Keratinocyte (primary cell): Measurements from ENCODE around the gene C11orf68. TPM values are rescaled to one million over a fixed set of nuclear protein-coding genes. Genes with fewer than 3 reads are reported as not detected.

Experiments used
- DNase-seq: peaks from one replicate; pipeline ENCODE4 v3.0.0-alpha.2; 2011; ENCODE audit warnings: low read depth, missing footprints, low spot score
- FAIRE-seq: peaks from 2 replicates; lab custom pipeline; 2011; peaks lifted over from hg19 to GRCh38; lab: Jason Lieb, UNC
- H2AFZ ChIP-seq: 2 replicates; pipeline ENCODE4 v1.6.0; 2012; ENCODE audit warnings: low read length, control low read depth, inconsistent platforms; ENCODE audit not compliant: control insufficient read depth
- H3K27ac ChIP-seq: 2 replicates; pipeline ENCODE4 v1.5.1; 2011; ENCODE audit warnings: low read length; ENCODE audit not compliant: control insufficient read depth, insufficient read depth
- H3K27me3 ChIP-seq: 3 replicates; pipeline ENCODE4 v1.6.0; 2011; ENCODE audit warnings: low read length; ENCODE audit not compliant: control insufficient read depth, insufficient read depth; ENCODE audit errors: extremely low read depth
- H3K36me3 ChIP-seq, 2 experiments: 2 replicates in 1 of 2; 3 replicates in 1 of 2; pipeline ENCODE4 v1.5.1; 2011; ENCODE audit warnings: low read length in 2 of 2, mild to moderate bottlenecking in 1 of 2; ENCODE audit not compliant: control insufficient read depth in 2 of 2, insufficient read depth in 2 of 2; ENCODE audit errors: extremely low read depth in 1 of 2
- H3K4me1 ChIP-seq: 3 replicates; pipeline ENCODE4 v1.5.1; 2011; ENCODE audit warnings: low read length; ENCODE audit not compliant: control insufficient read depth, insufficient read depth; ENCODE audit errors: extremely low read depth
- H3K4me2 ChIP-seq: 3 replicates; pipeline ENCODE4 v1.6.0; 2011; ENCODE audit warnings: low read depth, low read length; ENCODE audit not compliant: control insufficient read depth, insufficient read depth; ENCODE audit errors: extremely low read depth
- H3K4me3 ChIP-seq, 3 experiments: fragments of 200-600 bp in 1 of 3; sonication (generic) in 1 of 3; 2 replicates in 2 of 3; 3 replicates in 1 of 3; pipeline ENCODE4 v1.5.1; 2011 to 2016; ENCODE audit warnings: low read length in 3 of 3, mild to moderate bottlenecking in 3 of 3, control low read depth in 2 of 3, inconsistent platforms in 1 of 3, low read depth in 1 of 3, mixed read lengths in 1 of 3, mixed run types in 1 of 3, moderate library complexity in 1 of 3; ENCODE audit not compliant: control insufficient read depth in 2 of 3, insufficient read depth in 2 of 3; ENCODE audit errors: extremely low read depth in 1 of 3
- H3K79me2 ChIP-seq: 2 replicates; pipeline ENCODE4 v1.6.0; 2012; ENCODE audit warnings: low read length; ENCODE audit not compliant: control insufficient read depth, insufficient read depth
- H3K9ac ChIP-seq: 3 replicates; pipeline ENCODE4 v1.6.0; 2011; ENCODE audit warnings: low read length; ENCODE audit not compliant: control insufficient read depth, insufficient read depth; ENCODE audit errors: extremely low read depth
- H3K9me1 ChIP-seq: 3 replicates; pipeline ENCODE4 v1.6.0; 2011; ENCODE audit warnings: low read length; ENCODE audit not compliant: control insufficient read depth, insufficient read depth; ENCODE audit errors: extremely low read depth
- H3K9me3 ChIP-seq: 2 replicates; pipeline ENCODE4 v1.5.1; 2012; ENCODE audit warnings: low read depth, low read length; ENCODE audit not compliant: control insufficient read depth
- H4K20me1 ChIP-seq: 3 replicates; pipeline ENCODE4 v1.6.0; 2011; ENCODE audit warnings: low read length; ENCODE audit not compliant: control insufficient read depth, insufficient read depth; ENCODE audit errors: extremely low read depth
- CTCF ChIP-seq, 3 experiments: IDR thresholded peaks in 1 of 3; conservative IDR thresholded peaks in 1 of 3; optimal IDR thresholded peaks in 1 of 3; 2 replicates in 2 of 3; 3 replicates in 1 of 3; pipeline versions ENCODE3 to v1.5.1; 2011; ENCODE audit warnings: low read length in 3 of 3, mild to moderate bottlenecking in 3 of 3, moderate library complexity in 2 of 3, control low read depth in 1 of 3, inconsistent platforms in 1 of 3; ENCODE audit not compliant: insufficient read depth in 2 of 3; ENCODE audit errors: extremely low read depth in 1 of 3
- EZH2 ChIP-seq: IDR thresholded peaks from one replicate; pipeline ENCODE4 v1.6.1; 2012; ENCODE audit warnings: inconsistent platforms, mild to moderate bottlenecking, low read length, moderate library complexity
- dilution Hi-C: fragments of 300-500 bp; cut with MboI; formaldehyde crosslinking; loops from one replicate; pipeline ENCODE4 v1.7.0; 2020; ENCODE audit warnings: low sequenced_read_pairs; ENCODE audit not compliant: extremely low pct_ligation_motif_present
- polyA plus RNA-seq, 5 experiments: library from polyadenylated mRNA; depleted of rRNA in 3 of 5; stranded (reverse) in 3 of 5; stranded (forward) in 1 of 5; unstranded in 1 of 5; fragments of >200 nt; gene quantifications; 1 replicate in 1 of 5; 2 replicates in 3 of 5; 3 replicates in 1 of 5; pipeline versions ENCODE4 v1.2.1 to v1.2.3, GENCODE V29; 2011 to 2012; ENCODE audit warnings: missing spikeins in 2 of 5, low read depth in 1 of 5, low replicate concordance in 1 of 5

The C11orf68 gene
- polyA plus RNA-seq, 1 donor (not counting 4 experiments of a cell fraction or from before 2014, with no cell fraction given): 18.4 TPM

DNA sequence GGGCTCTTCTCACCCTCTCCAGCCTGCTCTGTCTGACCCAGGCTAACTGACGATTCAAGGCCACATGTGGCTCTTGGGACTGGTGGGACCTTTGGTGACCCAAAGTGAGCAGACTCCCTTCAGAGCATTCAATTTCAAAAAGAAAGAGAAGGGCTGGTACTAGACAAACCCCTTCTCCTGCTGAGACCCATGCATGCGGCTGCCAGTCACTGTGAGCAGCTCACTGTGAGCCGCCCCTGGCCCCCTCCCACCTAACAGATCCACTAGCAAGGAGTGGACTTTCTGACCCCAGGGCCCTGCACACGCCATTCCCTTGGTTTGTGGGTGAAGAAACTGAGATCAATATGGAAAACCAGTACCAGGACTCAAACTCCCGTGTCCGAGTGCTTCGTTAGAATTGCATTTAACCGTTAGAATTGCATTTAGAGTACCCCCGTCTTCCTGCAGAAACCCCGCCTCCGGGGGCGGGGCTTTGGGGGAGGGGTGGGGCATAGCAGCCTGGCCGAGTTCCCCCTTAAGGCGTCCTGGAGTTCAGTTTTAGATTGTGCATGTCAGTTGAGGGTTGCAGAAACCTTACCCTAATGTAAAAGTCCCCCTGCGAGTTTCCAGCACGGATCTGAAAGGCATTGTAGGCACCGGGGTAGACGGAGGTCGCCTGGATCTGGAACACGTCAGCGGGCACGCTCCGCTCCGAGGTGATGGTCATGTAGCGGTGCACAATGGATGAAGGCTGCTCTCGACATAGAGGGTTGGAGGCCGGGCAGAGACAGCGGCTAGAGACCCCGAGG is 51.4 kb downstream of the C11orf68 start:
- no peak overlapping the region for H3K4me3 ChIP-seq
- no peak for TF ChIP-seq EZH2
- TF ChIP-seq CTCF (optimal IDR thresholded peaks at IDR 0.05 in 1 of 3, IDR thresholded peaks at IDR 0.05 in 1 of 3, conservative IDR thresholded peaks at IDR 0.05 in 1 of 3; ENCODE audit: extremely low read depth in 1 of 3, insufficient read depth in 2 of 3, low read length in 3 of 3): no peak
- no peak overlapping the region for H3K4me2 ChIP-seq
- dilution Hi-C loops: no loop called here
- FAIRE-seq: no peak
- H3K27me3 ChIP-seq: no peaks in the 10 kb centered on the region
- H3K9ac ChIP-seq: no peak overlapping the region
- no peaks in the 10 kb centered on the region for H4K20me1 ChIP-seq
- DNase-seq: no peak
- H3K36me3 ChIP-seq: peaks cover 32 to 41% of the 10 kb centered on the region in 2 experiments
- H3K4me1 ChIP-seq: no peaks in the 10 kb centered on the region
- H3K79me2 ChIP-seq: peaks cover 11% of the 10 kb centered on the region
- no peaks in the 10 kb centered on the region for H3K9me1 ChIP-seq
- H2AFZ ChIP-seq: no peak overlapping the region
- H3K9me3 ChIP-seq: no peaks in the 10 kb centered on the region
- H3K27ac ChIP-seq: no peak overlapping the region

Other genes with a start within 250 kb of the C11orf68 start
- 26.8 to 32.1 TPM (median 30.3 TPM) in 3 replicates for gene KAT5, start 206.8 kb downstream of the C11orf68 start, polyA plus RNA-seq
- gene RNASEH2C, start 198.3 kb downstream of the C11orf68 start, polyA plus RNA-seq: 16.0 to 20.6 TPM (median 18.5 TPM) in 3 replicates
- 3.1 to 6.8 TPM (median 3.1 TPM) in 3 replicates for gene AP5B1, start 138.1 kb downstream of the C11orf68 start, polyA plus RNA-seq
- 2.1 to 23.2 TPM (median 7.5 TPM) in 3 replicates for gene OVOL1, start 132.0 kb downstream of the C11orf68 start, polyA plus RNA-seq
- gene SNX32, start 85.1 kb downstream of the C11orf68 start, polyA plus RNA-seq: 0.12 to 0.44 TPM (median 0.15 TPM) in 3 replicates
- 571 to 1,860 TPM (median 1,236 TPM) in 3 replicates for gene CFL1, start 60.9 kb downstream of the C11orf68 start, polyA plus RNA-seq
- 24.7 to 34.4 TPM (median 28.0 TPM) in 3 replicates for gene MUS81, start 58.6 kb downstream of the C11orf68 start, polyA plus RNA-seq
- gene EFEMP2, start 46.3 kb downstream of the C11orf68 start, polyA plus RNA-seq: 4.6 to 13.6 TPM (median 4.8 TPM) in 3 replicates
- gene CTSW, start 39.2 kb downstream of the C11orf68 start, polyA plus RNA-seq: not detected in 3 replicates
- 83.0 to 104 TPM (median 95.1 TPM) in 3 replicates for gene FIBP, start 30.6 kb downstream of the C11orf68 start, polyA plus RNA-seq
- 4.1 to 6.8 TPM (median 6.0 TPM) in 3 replicates for gene CCDC85B, start 28.4 kb downstream of the C11orf68 start, polyA plus RNA-seq
- 9.4 to 25.3 TPM (median 21.8 TPM) in 3 replicates for gene FOSL1, start 18.7 kb downstream of the C11orf68 start, polyA plus RNA-seq
- 135 to 175 TPM (median 138 TPM) in 3 replicates for gene DRAP1, start 364 bp upstream of the C11orf68 start, polyA plus RNA-seq
- not detected in 3 replicates for gene TSGA10IP, start 26.4 kb upstream of the C11orf68 start, polyA plus RNA-seq
- 5.9 to 28.0 TPM (median 14.7 TPM) in 3 replicates for gene SART1, start 42.7 kb upstream of the C11orf68 start, polyA plus RNA-seq
- gene EIF1AD, start 83.1 kb upstream of the C11orf68 start, polyA plus RNA-seq: 23.1 to 36.8 TPM (median 29.6 TPM) in 3 replicates
- gene BANF1, start 83.4 kb upstream of the C11orf68 start, polyA plus RNA-seq: 112 to 187 TPM (median 154 TPM) in 3 replicates
- gene CST6, start 92.9 kb upstream of the C11orf68 start, polyA plus RNA-seq: 1.4 to 2.3 TPM (median 1.7 TPM) in 3 replicates
- gene CATSPER1, start 107.4 kb upstream of the C11orf68 start, polyA plus RNA-seq: 0.07 TPM in 1 of 3 replicates, not detected in the others
- gene GAL3ST3, start 130.1 kb upstream of the C11orf68 start, polyA plus RNA-seq: not detected in 3 replicates
- gene SF3B2, start 133.3 kb upstream of the C11orf68 start, polyA plus RNA-seq: 41.9 to 121 TPM (median 73.0 TPM) in 3 replicates
- 10.0 to 28.4 TPM (median 14.9 TPM) in 3 replicates for gene PACS1, start 151.2 kb upstream of the C11orf68 start, polyA plus RNA-seq